GM21576 (cell line): Measurements from ENCODE around the gene OR10G7.
"Not testable (repeated sequence)": the region's sequence is repeated elsewhere in the genome, so short reads cannot be mapped to it uniquely, and the experiment has no call there.

Experiments
- ATAC-seq: cut with Tn5 transposase; IDR thresholded peaks from one replicate; pipeline ENCODE4 v1.9.1; 2021; ENCODE audit warnings: mild to moderate bottlenecking, moderate library complexity; ENCODE audit not compliant: unreplicated experiment

The OR10G7 gene

GRCh38 chr11:124043420-124043819 lies 2.3 kb upstream of the OR10G7 start:
- no peak for ATAC-seq

- no peak for ATAC-seq
Observed at GRCh38 chr11:124039557-124039956, 1.6 kb downstream of the OR10G7 start.

- no peak for ATAC-seq
Observed at GRCh38 chr11:124036666-124037065, 4.5 kb downstream of the OR10G7 start.

- ATAC-seq = no peak
Observed at GRCh38 chr11:124026498-124026897, 14.6 kb downstream of the OR10G7 start, which contains the start of gene OR10G8. TSS of gene OR10G8 (plus strand) at chr11:124026798. CDS start at chr11:124029623, 2,825 bp downstream.

- ATAC-seq = not testable (repeated sequence)
Observed at GRCh38 chr11:124015837-124016236, 25.3 kb downstream of the OR10G7 start.

- ATAC-seq = no peak
Observed at GRCh38 chr11:124012697-124013096, 28.4 kb downstream of the OR10G7 start, which contains the start of gene OR10G4. TSS of gene OR10G4 (plus strand) at chr11:124012997. CDS start at chr11:124015575, 2,578 bp downstream.

GRCh38 chr11:123995119-123995518 lies 46.0 kb downstream of the OR10G7 start, which contains the start of gene OR10G6:
TSS of gene OR10G6 (minus strand) at chr11:123995161. CDS start at chr11:123995161, 0 bp downstream.
- ATAC-seq = no peak
